Tibial nerve (tissue), 4 donors: Measurements from ENCODE around the gene MBOAT2.

ENCODE experiments used
- EP300 ChIP-seq, 2 donors: sonication (generic); formaldehyde crosslinking; IDR thresholded peaks; one replicate each; pipeline ENCODE4 v1.6.1; 2017; ENCODE audit warnings: antibody characterized with exemption in 2 of 2, mild to moderate bottlenecking in 1 of 2
- POLR2A ChIP-seq, 2 donors: fragments of 450-650 bp; IDR thresholded peaks; one replicate each; pipeline ENCODE4 v1.6.1; 2017; ENCODE audit warnings: antibody characterized with exemption in 2 of 2, mild to moderate bottlenecking in 2 of 2, moderate library complexity in 2 of 2
- TF ChIP-seq, protein P1 (sequence below), 5 experiments: fragments of 200-600 bp in 3 of 5; fragments of 450-650 bp in 2 of 5; sonication (generic) in 3 of 5; IDR thresholded peaks; one replicate each; pipeline ENCODE4 v1.5.1; 2016 to 2019; ENCODE audit warnings: antibody characterized with exemption in 5 of 5, mild to moderate bottlenecking in 3 of 5, moderate library complexity in 2 of 5

DNA sequence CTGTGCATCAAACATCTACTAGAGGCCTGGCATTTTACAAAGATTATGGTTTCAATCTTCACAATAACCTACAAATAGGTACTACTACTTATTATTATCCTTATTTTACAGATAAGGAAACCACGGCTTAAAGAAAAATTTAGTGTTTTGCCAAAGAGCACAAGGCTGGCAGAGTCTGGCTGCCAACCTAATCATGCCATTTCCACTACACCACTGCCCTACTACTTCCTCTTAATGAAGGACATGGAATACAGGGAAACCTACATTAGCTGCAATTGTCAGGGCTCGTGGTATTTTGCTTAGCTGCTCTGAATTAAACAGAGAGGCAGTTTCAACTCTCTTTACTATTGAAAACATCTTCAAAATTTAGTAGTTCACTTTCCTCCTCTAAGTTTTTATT is 5.9 kb downstream of the MBOAT2 start:
- TF ChIP-seq, protein P1, sequence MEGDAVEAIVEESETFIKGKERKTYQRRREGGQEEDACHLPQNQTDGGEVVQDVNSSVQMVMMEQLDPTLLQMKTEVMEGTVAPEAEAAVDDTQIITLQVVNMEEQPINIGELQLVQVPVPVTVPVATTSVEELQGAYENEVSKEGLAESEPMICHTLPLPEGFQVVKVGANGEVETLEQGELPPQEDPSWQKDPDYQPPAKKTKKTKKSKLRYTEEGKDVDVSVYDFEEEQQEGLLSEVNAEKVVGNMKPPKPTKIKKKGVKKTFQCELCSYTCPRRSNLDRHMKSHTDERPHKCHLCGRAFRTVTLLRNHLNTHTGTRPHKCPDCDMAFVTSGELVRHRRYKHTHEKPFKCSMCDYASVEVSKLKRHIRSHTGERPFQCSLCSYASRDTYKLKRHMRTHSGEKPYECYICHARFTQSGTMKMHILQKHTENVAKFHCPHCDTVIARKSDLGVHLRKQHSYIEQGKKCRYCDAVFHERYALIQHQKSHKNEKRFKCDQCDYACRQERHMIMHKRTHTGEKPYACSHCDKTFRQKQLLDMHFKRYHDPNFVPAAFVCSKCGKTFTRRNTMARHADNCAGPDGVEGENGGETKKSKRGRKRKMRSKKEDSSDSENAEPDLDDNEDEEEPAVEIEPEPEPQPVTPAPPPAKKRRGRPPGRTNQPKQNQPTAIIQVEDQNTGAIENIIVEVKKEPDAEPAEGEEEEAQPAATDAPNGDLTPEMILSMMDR (IDR thresholded peaks at IDR 0.05) = no peak
- TF ChIP-seq POLR2A (IDR thresholded peaks at IDR 0.05) = no peak
- no peak for TF ChIP-seq EP300 (IDR thresholded peaks at IDR 0.05)
